Mesendoderm (in vitro differentiated cells): Measurements from ENCODE around the gene RBBP5.
A peak's percentile ranks its signal among the peaks of the same experiment; 100 is the strongest.

ENCODE experiments used
- DNase-seq: peaks from one replicate; pipeline ENCODE4 v3.0.0; 2013
- H2AK5ac ChIP-seq: 2 replicates; pipeline ENCODE4 v1.6.1; 2013; ENCODE audit warnings: low read length, inconsistent platforms
- H2BK120ac ChIP-seq: 2 replicates; pipeline ENCODE4 v1.6.1; 2013; ENCODE audit warnings: low read depth, mild to moderate bottlenecking, low read length, moderate library complexity, mixed read lengths
- H2BK15ac ChIP-seq: replicated peaks from 2 replicates; pipeline ENCODE4 v1.6.1; 2013; ENCODE audit warnings: low read depth, mild to moderate bottlenecking, moderate library complexity
- H2BK5ac ChIP-seq: 2 replicates; pipeline ENCODE4 v1.6.1; 2013; ENCODE audit warnings: low read length, inconsistent platforms
- H3K18ac ChIP-seq: 2 replicates; pipeline ENCODE4 v1.6.1; 2013; ENCODE audit warnings: mild to moderate bottlenecking, low read length, mixed read lengths
- H3K23ac ChIP-seq: one replicate; pipeline ENCODE4 v1.6.1; 2013; ENCODE audit warnings: low read length
- H3K27ac ChIP-seq: 2 replicates; pipeline ENCODE4 v1.5.1; 2013; ENCODE audit warnings: low read depth, mild to moderate bottlenecking, inconsistent platforms, low read length, moderate library complexity
- H3K27me3 ChIP-seq: 2 replicates; pipeline ENCODE4 v1.6.1; 2013; ENCODE audit warnings: low read length, control low read depth, mild to moderate bottlenecking, inconsistent platforms; ENCODE audit not compliant: insufficient read depth, poor library complexity
- H3K36me3 ChIP-seq: 2 replicates; pipeline ENCODE4 v1.6.1; 2013; ENCODE audit warnings: low read length, inconsistent platforms; ENCODE audit not compliant: control insufficient read depth, insufficient read depth
- H3K4ac ChIP-seq: one replicate; pipeline ENCODE4 v1.6.1; 2013; ENCODE audit warnings: low read depth, mild to moderate bottlenecking, low read length, moderate library complexity
- H3K4me1 ChIP-seq: 2 replicates; pipeline ENCODE4 v1.6.1; 2013; ENCODE audit warnings: low read depth, low read length, inconsistent platforms; ENCODE audit not compliant: control insufficient read depth
- H3K4me2 ChIP-seq: 2 replicates; pipeline ENCODE4 v1.6.1; 2013; ENCODE audit warnings: low read length
- H3K4me3 ChIP-seq: 2 replicates; pipeline ENCODE4 v1.5.1; 2013; ENCODE audit warnings: mild to moderate bottlenecking, low read length
- H3K56ac ChIP-seq: one replicate; pipeline ENCODE4 v1.6.1; 2013; ENCODE audit warnings: low read length
- H3K79me1 ChIP-seq: 2 replicates; pipeline ENCODE4 v1.6.1; 2013; ENCODE audit warnings: low read length, inconsistent platforms
- H3K79me2 ChIP-seq: 2 replicates; pipeline ENCODE4 v1.6.1; 2013; ENCODE audit warnings: mild to moderate bottlenecking, low read length; ENCODE audit not compliant: control insufficient read depth, insufficient read depth
- H3K9ac ChIP-seq: 2 replicates; pipeline ENCODE4 v1.6.1; 2013; ENCODE audit warnings: low read length, inconsistent platforms
- H4K5ac ChIP-seq: one replicate; pipeline ENCODE4 v1.6.1; 2013; ENCODE audit warnings: low read length
- H4K8ac ChIP-seq: one replicate; pipeline ENCODE4 v1.6.1; 2013; ENCODE audit warnings: low read depth, mild to moderate bottlenecking, control low read depth, low read length, moderate library complexity
- WGBS: extraction: QIAGEN DNeasy Blood & Tissue Kit; methylation state at CpG from one replicate; pipeline ENCODE4 v1.1.7; 2013; ENCODE audit warnings: low lambda C conversion rate, missing lambda C conversion rate; ENCODE audit not compliant: insufficient coverage; ENCODE audit errors: extremely low coverage; 5-methylcytosine and 5-hydroxymethylcytosine counted together

The RBBP5 gene

DNA sequence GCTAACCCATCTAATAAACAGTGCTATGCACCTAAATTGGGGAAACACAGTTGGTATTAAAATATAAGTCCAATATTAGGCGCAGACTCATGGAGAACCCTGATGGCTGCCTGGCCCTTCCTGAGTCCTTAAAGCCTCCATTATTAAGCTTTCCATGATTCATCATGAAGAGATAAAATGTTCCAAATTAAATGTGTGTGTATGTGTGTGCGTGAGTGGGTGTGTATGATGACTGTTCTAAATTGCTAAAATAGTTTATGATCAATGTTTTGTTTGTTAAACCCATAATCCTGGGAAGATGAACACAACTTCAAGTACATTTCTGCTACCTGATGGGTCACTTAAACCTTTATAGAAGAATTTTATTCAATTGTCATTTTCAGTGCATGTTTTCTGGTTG, 6.3 kb upstream of the RBBP5 start:
- no peak overlapping the region for H2BK15ac ChIP-seq
- H3K4ac ChIP-seq: no peak overlapping the region
- H3K27me3 ChIP-seq: no peaks in the 10 kb centered on the region
- H4K5ac ChIP-seq: no peak overlapping the region
- no peak for DNase-seq
- H4K8ac ChIP-seq: no peak overlapping the region
- no peak overlapping the region for H3K4me2 ChIP-seq
- H3K79me2 ChIP-seq: no peaks in the 10 kb centered on the region
- no peak overlapping the region for H2AK5ac ChIP-seq
- H3K79me1 ChIP-seq: no peaks in the 10 kb centered on the region
- H3K36me3 ChIP-seq: no peaks in the 10 kb centered on the region
- no peak overlapping the region for H3K18ac ChIP-seq
- WGBS: no CpG with 5 or more reads among the region's 2 CpGs
- no peak overlapping the region for H3K9ac ChIP-seq
- no peak overlapping the region for H2BK5ac ChIP-seq
- H3K23ac ChIP-seq: no peak overlapping the region
- no peak overlapping the region for H2BK120ac ChIP-seq
- no peaks in the 10 kb centered on the region for H3K4me1 ChIP-seq
- no peak overlapping the region for H3K4me3 ChIP-seq
- H3K56ac ChIP-seq: no peak overlapping the region
- H3K27ac ChIP-seq: no peak overlapping the region

DNA sequence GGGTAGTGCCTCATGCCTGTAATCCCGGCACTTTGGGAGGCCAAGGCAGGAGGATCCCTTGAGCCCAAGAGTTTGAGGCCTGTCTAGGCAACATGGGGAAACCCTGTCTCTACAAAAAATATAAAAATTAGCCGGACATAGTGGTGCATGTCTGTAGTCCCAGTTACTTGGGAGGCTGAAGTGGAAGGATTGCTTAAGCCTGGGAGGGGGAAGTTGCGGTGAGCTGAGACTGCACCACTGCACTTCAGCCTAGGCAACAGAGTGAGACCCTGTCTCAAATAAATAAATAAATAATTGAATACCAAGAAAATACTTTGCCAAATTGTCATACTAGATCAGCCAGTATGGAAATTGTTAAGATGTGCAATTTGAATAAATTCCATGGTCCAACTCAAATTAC, 5.9 kb upstream of the RBBP5 start:
- H3K4me1 ChIP-seq: no peaks in the 10 kb centered on the region
- no peaks in the 10 kb centered on the region for H3K79me1 ChIP-seq
- no peak overlapping the region for H3K56ac ChIP-seq
- H4K5ac ChIP-seq: no peak overlapping the region
- no peak overlapping the region for H2BK120ac ChIP-seq
- no peak overlapping the region for H3K4me3 ChIP-seq
- no peak overlapping the region for H3K4me2 ChIP-seq
- no peak overlapping the region for H3K9ac ChIP-seq
- no peak overlapping the region for H3K27ac ChIP-seq
- no CpG with 5 or more reads among the region's 3 CpGs for WGBS
- no peaks in the 10 kb centered on the region for H3K36me3 ChIP-seq
- no peak overlapping the region for H2BK15ac ChIP-seq
- H3K27me3 ChIP-seq: no peaks in the 10 kb centered on the region
- no peak overlapping the region for H3K18ac ChIP-seq
- DNase-seq: no peak
- no peak overlapping the region for H2BK5ac ChIP-seq
- H4K8ac ChIP-seq: no peak overlapping the region
- no peak overlapping the region for H3K23ac ChIP-seq
- H3K4ac ChIP-seq: no peak overlapping the region
- no peak overlapping the region for H2AK5ac ChIP-seq
- H3K79me2 ChIP-seq: no peaks in the 10 kb centered on the region

DNA sequence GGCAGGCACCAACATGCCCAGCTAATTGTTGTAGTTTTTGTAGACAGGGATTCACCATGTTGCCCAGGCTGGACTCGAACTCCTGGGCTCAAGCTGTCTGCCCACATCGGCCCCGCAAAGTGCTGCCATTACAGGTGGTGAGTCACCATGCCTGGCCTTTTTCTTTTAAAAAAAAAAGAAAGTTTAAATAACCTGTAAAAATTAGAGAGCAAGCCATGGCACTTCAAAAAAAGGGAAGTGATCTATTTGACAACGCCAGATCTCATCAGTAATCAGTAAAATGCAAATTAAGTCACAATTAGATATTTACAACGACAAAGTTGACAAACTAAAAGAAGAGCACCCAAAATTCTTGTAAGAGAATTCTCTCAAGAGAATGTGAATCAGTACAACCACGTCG, 2.9 kb upstream of the RBBP5 start:
- H3K27me3 ChIP-seq: no peaks in the 10 kb centered on the region
- no peak overlapping the region for H3K4me3 ChIP-seq
- no peak overlapping the region for H4K5ac ChIP-seq
- WGBS: no CpG with 5 or more reads among the region's 7 CpGs
- H3K79me1 ChIP-seq: peaks cover 12% of the 10 kb centered on the region
- no peaks in the 10 kb centered on the region for H3K36me3 ChIP-seq
- H3K27ac ChIP-seq: no peak overlapping the region
- H3K79me2 ChIP-seq: peaks cover 19% of the 10 kb centered on the region
- no peak overlapping the region for H2BK120ac ChIP-seq
- H2BK15ac ChIP-seq: no peak overlapping the region
- no peak overlapping the region for H3K18ac ChIP-seq
- no peak overlapping the region for H2BK5ac ChIP-seq
- H3K4me2 ChIP-seq: no peak overlapping the region
- no peak overlapping the region for H4K8ac ChIP-seq
- no peaks in the 10 kb centered on the region for H3K4me1 ChIP-seq
- no peak overlapping the region for H2AK5ac ChIP-seq
- no peak for DNase-seq
- no peak overlapping the region for H3K4ac ChIP-seq
- H3K56ac ChIP-seq: no peak overlapping the region
- H3K9ac ChIP-seq: no peak overlapping the region
- H3K23ac ChIP-seq: no peak overlapping the region

DNA sequence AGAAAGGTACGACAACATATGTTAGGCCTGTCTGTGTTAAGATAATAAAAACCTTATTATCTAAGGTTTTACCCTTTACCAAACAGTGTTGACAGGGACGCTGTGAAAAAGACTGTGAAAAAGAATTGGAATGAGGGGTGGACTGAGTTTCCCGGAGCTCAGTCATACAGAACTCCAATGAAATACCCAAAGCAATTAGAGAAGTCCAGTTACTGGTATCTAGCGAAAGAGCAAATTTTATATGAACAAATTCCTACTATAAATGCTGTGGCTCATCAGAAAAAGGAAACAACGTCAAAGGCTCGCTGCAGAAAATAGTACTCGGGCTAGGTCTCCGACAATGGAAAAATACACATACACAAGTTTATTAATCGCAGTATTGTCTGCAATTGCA, 708 bp upstream of the RBBP5 start:
- H2BK15ac ChIP-seq: no peak overlapping the region
- peaks cover 14% of the 10 kb centered on the region for H3K79me1 ChIP-seq
- no peak overlapping the region for H2AK5ac ChIP-seq
- peak overlapping the region; percentile 16 for H3K9ac ChIP-seq
- no peak overlapping the region for H3K4me3 ChIP-seq
- no peaks in the 10 kb centered on the region for H3K36me3 ChIP-seq
- peak overlapping the region; percentile 88 for H4K8ac ChIP-seq
- H3K18ac ChIP-seq: no peak overlapping the region
- H3K79me2 ChIP-seq: peaks cover 26% of the 10 kb centered on the region
- no peak overlapping the region for H3K4ac ChIP-seq
- H3K23ac ChIP-seq: no peak overlapping the region
- WGBS: no CpG with 5 or more reads among the region's 9 CpGs
- peak overlapping the region; percentile 67 for H3K56ac ChIP-seq
- no peak overlapping the region for H3K27ac ChIP-seq
- no peak overlapping the region for H2BK5ac ChIP-seq
- no peaks in the 10 kb centered on the region for H3K27me3 ChIP-seq
- peak overlapping the region; percentile 46 for H3K4me2 ChIP-seq
- DNase-seq: no peak
- H4K5ac ChIP-seq: peak overlapping the region; percentile 89
- H2BK120ac ChIP-seq: no peak overlapping the region
- no peaks in the 10 kb centered on the region for H3K4me1 ChIP-seq

DNA sequence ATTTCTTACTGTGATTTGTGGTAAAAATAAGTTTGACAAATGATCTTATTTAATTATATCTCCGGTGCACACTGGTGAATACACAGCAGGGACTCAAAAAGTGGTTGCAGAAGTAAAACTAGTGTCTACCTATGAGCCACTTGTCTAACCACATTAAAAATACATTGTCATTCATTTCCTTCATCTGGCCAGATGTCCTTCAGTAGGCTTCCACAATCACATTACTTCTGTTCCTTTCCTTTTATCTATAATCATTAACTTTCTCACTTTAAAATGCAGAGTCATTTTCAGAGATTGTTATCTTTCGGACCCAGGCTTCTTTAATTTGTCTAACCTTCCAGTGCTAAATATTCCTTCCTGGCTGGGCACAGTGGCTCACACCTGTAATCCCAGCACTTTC, 3.0 kb downstream of the RBBP5 start:
- Histone ChIP-seq H3K4ac (no peak overlapping the region), H2BK15ac (no peak overlapping the region), H3K56ac (no peak overlapping the region), H3K23ac (no peak overlapping the region), H4K5ac (no peak overlapping the region), H3K18ac (no peak overlapping the region), H2BK120ac (no peak overlapping the region), H2AK5ac (no peak overlapping the region), H2BK5ac (no peak overlapping the region), H3K4me1 (no peaks in the 10 kb centered on the region), H3K36me3 (no peaks in the 10 kb centered on the region), H3K9ac (no peak overlapping the region), H3K79me1 (peaks cover 16% of the 10 kb centered on the region), H4K8ac (no peak overlapping the region), H3K27ac (no peak overlapping the region), H3K4me2 (no peak overlapping the region), H3K27me3 (no peaks in the 10 kb centered on the region), H3K79me2 (peaks cover 26% of the 10 kb centered on the region), H3K4me3 (no peak overlapping the region)
- WGBS: no CpG with 5 or more reads among the region's 2 CpGs
- no peak for DNase-seq

DNA sequence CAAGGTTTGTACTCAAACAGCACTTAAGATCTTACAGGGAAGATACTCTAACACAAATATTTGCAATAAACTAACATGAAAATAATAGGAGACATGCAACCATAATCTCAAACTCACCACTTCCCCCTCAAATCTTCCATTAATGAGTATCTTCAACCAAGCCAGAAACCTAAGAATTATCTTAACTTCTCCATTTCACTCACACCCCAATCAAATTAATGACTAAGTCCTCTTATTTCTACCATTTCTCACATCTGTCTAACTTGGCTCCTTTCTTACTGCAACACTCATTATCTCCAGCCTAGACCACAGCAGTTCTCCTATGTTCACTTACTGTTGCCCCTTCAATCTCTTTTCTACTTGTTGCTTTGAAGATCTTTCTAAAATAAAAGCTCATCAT, 10.4 kb downstream of the RBBP5 start:
- Histone ChIP-seq H3K4me2 (no peak overlapping the region), H2BK5ac (no peak overlapping the region), H2BK120ac (no peak overlapping the region), H3K27me3 (no peaks in the 10 kb centered on the region), H3K36me3 (no peaks in the 10 kb centered on the region), H4K8ac (no peak overlapping the region), H3K79me1 (peaks cover 2% of the 10 kb centered on the region), H3K56ac (no peak overlapping the region), H3K23ac (no peak overlapping the region), H3K79me2 (no peaks in the 10 kb centered on the region), H2AK5ac (no peak overlapping the region), H3K27ac (no peak overlapping the region), H3K9ac (no peak overlapping the region), H3K4me3 (no peak overlapping the region), H4K5ac (no peak overlapping the region), H3K18ac (no peak overlapping the region), H2BK15ac (no peak overlapping the region), H3K4ac (no peak overlapping the region), H3K4me1 (no peaks in the 10 kb centered on the region)
- no peak for DNase-seq
